ENCODE results near the gene GABRD.

Gene GABRD

DNA sequence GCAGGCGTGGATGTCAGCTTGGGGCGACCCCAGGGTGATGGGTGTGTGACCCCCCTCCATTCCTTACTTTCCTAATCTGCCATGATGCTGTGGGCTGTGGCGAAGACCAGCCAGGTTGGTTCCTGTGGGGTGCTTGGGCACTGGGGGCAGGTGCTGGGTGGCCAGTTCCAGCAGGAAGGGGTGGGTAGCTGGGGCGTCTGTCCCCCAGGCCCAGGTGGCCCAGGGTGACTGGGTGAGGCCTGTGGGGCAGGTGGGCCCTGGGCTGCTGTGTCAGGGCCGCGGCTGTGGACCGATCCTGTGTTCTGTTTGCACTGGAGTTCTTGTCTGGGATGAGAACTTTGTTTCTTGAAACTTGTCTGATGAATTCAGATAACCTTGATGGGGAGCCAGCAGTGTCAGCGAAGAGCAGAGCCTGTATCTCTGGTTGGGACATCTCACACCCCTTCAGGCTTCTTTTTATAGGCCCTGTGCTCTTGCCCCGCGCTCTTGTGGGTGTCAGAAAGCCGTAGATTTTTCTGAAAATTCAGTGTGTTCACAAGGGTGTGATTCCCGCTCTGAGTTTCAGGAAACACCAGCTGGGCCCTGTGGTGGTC, 34.7 kb downstream of the GABRD start:
- DNase-seq (ENCODE audit: low read depth in 2 of 2) = no peak

DNA sequence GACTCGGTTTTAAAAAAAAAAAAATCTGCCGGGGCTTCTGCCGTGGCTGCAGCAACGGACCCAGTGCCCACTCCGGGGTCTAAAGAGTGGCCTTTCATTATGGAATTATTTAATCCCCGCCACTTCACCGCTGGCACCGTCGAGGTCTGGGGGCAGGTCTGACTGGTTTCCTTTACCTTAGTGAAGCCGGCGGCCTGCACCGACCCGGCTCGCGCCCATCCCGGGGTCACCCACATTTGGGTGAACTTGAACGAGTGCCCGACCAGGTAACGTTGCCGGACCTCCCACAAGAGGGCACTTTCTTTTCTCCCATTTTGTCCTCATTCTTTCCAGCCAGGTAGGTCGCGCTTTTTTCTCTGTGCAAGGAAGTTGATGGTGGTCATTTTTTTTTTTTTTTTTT, 35.4 kb downstream of the GABRD start:
- DNase-seq (ENCODE audit: low read depth in 2 of 2) = no peak

DNA sequence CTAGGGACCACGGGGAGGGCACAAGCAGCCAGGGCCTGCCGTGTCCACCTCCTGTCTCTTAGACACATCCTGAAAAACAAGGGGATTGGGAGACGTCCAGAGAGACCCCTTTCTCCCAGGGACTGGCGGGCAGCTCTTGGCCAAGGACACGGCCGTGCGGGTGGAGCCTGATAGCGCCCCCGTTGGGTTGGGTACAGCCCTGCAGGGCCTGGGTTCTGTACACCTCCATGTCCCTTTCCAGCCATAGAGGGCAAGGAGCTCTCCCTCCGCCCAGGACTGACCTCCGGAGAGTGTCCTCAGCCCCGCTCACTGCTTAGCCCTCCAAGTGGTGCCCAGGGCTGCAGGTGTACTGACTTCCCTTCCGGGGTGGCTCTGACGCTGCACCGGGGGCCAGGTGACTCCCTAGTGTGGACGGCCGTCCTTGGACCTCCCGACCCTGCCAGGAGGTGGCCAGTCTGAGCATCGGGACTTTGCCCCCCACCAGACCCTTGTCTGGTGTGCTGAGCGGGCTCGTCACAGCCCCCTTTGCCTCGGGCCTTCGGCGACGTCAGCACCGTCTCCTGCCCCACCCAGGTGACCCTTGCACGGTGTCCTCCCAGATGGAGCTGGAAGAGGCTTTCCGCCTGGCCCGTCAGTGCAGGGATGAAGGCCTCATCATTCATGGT, 36.9 kb downstream of the GABRD start:
- DNase-seq (ENCODE audit: low read depth in 2 of 2) = no peak

GRCh38 chr1:2056955-2057590, 37.9 kb downstream of the GABRD start:
- no peak for DNase-seq (ENCODE audit: low read depth in 2 of 2)

GRCh38 chr1:2059290-2059953, 40.3 kb downstream of the GABRD start:
- no peak for DNase-seq (ENCODE audit: low read depth in 2 of 2)

- no peak for DNase-seq (ENCODE audit: low read depth in 2 of 2)
Observed at GRCh38 chr1:2060072-2060471, 40.9 kb downstream of the GABRD start.

- DNase-seq (ENCODE audit: low read depth in 2 of 2) = no peak
Observed at GRCh38 chr1:2060535-2060934, 41.4 kb downstream of the GABRD start.

GRCh38 chr1:2061065-2061778, 42.1 kb downstream of the GABRD start:
- no peak for DNase-seq (ENCODE audit: low read depth in 2 of 2)

DNA sequence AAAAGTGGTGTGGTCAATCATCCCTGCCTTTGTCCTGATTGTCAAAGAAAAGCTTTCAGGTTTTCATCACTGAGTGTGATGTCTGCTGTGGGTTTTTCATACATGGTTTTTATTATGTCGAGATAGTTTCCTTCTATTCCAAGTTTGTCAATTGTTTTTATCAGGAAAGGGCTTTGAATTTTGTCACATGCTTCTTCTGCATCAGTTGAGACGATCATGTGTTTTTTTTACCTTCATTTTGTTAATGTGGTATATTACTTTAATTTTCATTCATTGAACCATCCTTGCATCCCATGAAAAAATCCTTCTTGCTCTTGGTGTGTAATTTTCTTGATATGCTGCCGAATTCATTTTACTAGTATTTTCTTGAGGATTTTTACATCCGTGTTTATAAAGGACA, 46.6 kb downstream of the GABRD start:
- no peak for DNase-seq (ENCODE audit: low read depth in 2 of 2)

- DNase-seq (ENCODE audit: low read depth in 2 of 2) = no peak
Observed at GRCh38 chr1:2067393-2067792, 48.2 kb downstream of the GABRD start.

DNA sequence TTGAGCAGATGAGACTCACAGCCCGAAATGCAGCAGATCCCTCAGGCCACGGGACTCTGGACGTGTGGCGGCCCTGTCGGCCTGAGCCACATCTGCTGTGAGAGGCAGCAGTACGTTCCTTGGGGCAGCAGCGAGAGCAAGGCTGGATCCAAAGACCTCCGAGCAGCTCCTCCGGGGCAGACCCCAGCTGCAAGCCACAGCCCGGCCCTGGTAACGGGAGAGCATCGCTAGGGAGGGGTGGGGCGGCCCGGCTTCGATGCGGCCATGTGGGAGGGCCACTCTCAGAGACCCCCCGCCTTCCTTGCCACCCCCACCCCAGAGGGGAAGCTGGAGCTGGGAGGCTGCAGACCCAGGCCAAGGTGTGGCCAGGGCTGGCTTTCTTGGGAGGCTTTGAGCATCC, 48.8 kb downstream of the GABRD start:
- DNase-seq (ENCODE audit: low read depth in 2 of 2) = no peak

DNA sequence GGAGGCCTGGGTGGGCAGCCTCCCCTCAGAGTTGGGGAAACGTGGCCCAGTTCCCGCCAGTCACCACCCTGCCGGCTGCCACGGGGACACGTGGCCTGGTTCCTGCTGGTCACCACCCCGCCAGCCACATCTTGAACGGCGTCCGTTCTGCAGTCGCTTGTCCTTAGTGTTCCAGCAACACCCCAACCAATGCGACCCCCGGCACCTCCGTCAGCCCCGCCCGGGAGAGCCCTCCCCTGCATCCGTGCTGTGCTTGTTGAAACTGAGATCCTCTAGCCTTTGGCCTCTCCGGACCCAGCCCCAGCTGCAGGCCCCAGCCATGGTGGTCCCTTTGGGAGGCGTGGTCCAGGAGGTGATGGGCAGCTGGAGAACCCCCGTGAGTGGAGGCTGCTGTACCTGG, 49.8 kb downstream of the GABRD start:
- no peak for DNase-seq (ENCODE audit: low read depth in 2 of 2)

DNA sequence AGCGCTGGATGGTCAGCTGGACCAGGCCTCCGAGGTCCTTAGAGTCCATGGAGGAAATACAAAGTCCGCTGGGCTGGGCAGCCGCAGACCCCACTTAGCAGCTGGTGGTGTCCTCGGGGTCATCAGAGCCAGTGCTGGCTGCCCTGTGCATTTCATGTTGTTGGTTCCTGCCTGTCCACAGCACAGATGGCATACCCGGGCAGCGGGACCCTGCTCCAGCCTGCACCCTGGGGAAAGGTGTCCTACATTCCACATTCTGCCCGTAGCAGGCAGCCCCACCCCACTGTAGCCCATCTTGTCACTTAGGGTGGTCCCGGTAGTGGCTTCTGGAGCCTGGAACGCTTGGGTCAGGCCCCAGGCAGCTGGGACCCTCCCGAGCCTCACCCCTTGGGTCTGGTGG, 50.9 kb downstream of the GABRD start:
- no peak for DNase-seq (ENCODE audit: low read depth in 2 of 2)

- DNase-seq (ENCODE audit: low read depth in 2 of 2) = no peak
Observed at GRCh38 chr1:2070800-2071530, 51.8 kb downstream of the GABRD start.

GRCh38 chr1:2072109-2072806, 53.1 kb downstream of the GABRD start:
- no peak for DNase-seq (ENCODE audit: low read depth in 2 of 2)

GRCh38 chr1:2072891-2073290, 53.7 kb downstream of the GABRD start:
- DNase-seq (ENCODE audit: low read depth in 2 of 2) = no peak

GRCh38 chr1:2073382-2074230, 54.5 kb downstream of the GABRD start:
- no peak for DNase-seq (ENCODE audit: low read depth in 2 of 2)

- no peak for DNase-seq (ENCODE audit: low read depth in 2 of 2)
Observed at GRCh38 chr1:2074396-2074795, 55.3 kb downstream of the GABRD start.

DNA sequence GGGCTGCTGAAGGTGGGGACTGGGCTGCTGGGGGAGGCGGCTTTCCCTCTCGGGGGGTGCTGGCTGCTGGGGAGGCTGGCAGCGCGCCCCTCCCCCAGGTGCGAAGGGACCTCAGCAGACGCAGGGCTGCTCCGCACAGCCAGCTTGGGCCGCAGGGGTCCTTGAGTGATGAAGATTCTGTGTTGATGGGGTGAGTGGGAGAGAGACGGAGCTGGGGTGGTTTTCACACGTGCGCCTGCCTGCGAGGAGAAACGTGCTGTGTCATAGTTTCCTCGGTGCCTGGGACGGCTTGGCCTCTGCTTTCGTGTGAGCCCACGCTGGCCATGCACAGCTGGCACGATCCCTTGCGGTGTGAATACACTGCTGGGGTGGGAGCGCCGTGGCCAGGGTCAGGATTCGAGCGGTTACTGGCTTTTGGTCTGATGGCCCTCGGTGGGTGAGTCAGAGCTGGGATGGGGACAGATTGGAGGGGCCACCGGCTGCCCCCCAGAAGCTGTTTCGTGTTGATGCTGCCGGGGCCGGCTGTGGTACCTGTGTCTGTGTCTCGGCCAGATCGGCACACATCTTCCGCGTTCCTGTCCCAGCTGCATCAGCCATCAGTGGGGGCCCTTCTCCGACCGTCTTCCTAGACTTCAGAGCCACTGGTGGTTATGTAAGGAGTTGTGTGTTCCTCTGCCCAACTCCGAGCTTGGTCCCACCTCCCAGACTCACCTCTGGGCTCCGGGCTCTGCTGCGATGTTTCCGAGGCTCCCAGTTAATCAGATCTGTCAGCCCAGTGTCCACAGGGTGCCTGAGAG, 56.0 kb downstream of the GABRD start:
- DNase-seq (ENCODE audit: low read depth in 2 of 2) = no peak
